HepG2 (cell line): ENCODE results near the gene KANSL3. TPM values are rescaled to one million over a fixed set of nuclear protein-coding genes. Genes with fewer than 3 reads are reported as not detected.

Source experiments
- ARID4A ChIP-seq: sonication (generic); formaldehyde crosslinking; IDR thresholded peaks from 2 replicates; pipeline ENCODE4 v1.5.0; 2020; ENCODE audit warnings: mild to moderate bottlenecking, missing genetic modification reagents, borderline replicate concordance
- RFXAP ChIP-seq: sonication (generic); formaldehyde crosslinking; IDR thresholded peaks from 2 replicates; pipeline ENCODE4 v1.4.0; 2020; ENCODE audit warnings: missing genetic modification reagents, borderline replicate concordance
- SPEN ChIP-seq: sonication (generic); formaldehyde crosslinking; IDR thresholded peaks from 2 replicates; pipeline ENCODE4 v1.5.1; 2020; ENCODE audit warnings: low read depth, mild to moderate bottlenecking, missing genetic modification reagents
- XRCC5 ChIP-seq: fragments of 200-400 bp; formaldehyde crosslinking; optimal IDR thresholded peaks from 2 replicates; pipeline ENCODE3; 2017; ENCODE audit warnings: mild to moderate bottlenecking, low read length
- YEATS4 ChIP-seq: sonication (generic); formaldehyde crosslinking; IDR thresholded peaks from 2 replicates; pipeline ENCODE4 v1.4.0; 2020; ENCODE audit warnings: missing genetic modification reagents, borderline replicate concordance
- ZNF646 ChIP-seq: sonication (generic); formaldehyde crosslinking; IDR thresholded peaks from 2 replicates; pipeline ENCODE4 v1.9.0; 2021; ENCODE audit warnings: mild to moderate bottlenecking, missing genetic modification reagents
- ZNF674 ChIP-seq: sonication (generic); formaldehyde crosslinking; IDR thresholded peaks from 2 replicates; pipeline ENCODE4 v1.5.0; 2020; ENCODE audit warnings: low read depth, mild to moderate bottlenecking, missing genetic modification reagents
- polyA plus RNA-seq, 8 experiments: library from polyadenylated mRNA; depleted of rRNA in 3 of 8; stranded (reverse) in 7 of 8; unstranded in 1 of 8; fragments of >200 nt; fragmentation: Illumina TruSeq in 4 of 8; extraction: Trizol in 4 of 8; gene quantifications; 2 replicates each; pipeline versions ENCODE4 v1.2.1 to v1.2.3, GENCODE V29; 2011 to 2016; ENCODE audit warnings: low read depth in 4 of 8, missing spikeins in 1 of 8, mixed read lengths in 1 of 8; ENCODE audit not compliant: insufficient read depth in 1 of 8
- total RNA-seq, 5 experiments: library from RNA; depleted of rRNA; stranded (reverse); fragments of >200 nt; fragmentation: Illumina TruSeq; extraction: Trizol; gene quantifications; 2 replicates each; pipeline ENCODE4 v1.2.3, GENCODE V29; 2016; ENCODE audit warnings: low read depth in 1 of 5
- TF ChIP-seq, protein P1 (sequence below): sonication (generic); formaldehyde crosslinking; IDR thresholded peaks from 2 replicates; pipeline ENCODE4 v1.5.0; 2020; ENCODE audit warnings: missing genetic modification reagents
- TF ChIP-seq, protein P2 (sequence below): sonication (generic); formaldehyde crosslinking; IDR thresholded peaks from 2 replicates; pipeline ENCODE4 v1.5.1; 2020; ENCODE audit warnings: missing genetic modification reagents, mild to moderate bottlenecking, borderline replicate concordance
- TF ChIP-seq, protein P3 (sequence below): sonication (generic); formaldehyde crosslinking; IDR thresholded peaks from 2 replicates; pipeline ENCODE4 v1.4.0; 2020; ENCODE audit warnings: missing genetic modification reagents, mild to moderate bottlenecking, borderline replicate concordance

KANSL3 gene
- total and polyA plus RNA-seq, 2 of the 13 experiments (the other 11 are each of a cell fraction or from before 2014, with no cell fraction given), result 20.8 to 37.3 TPM

DNA sequence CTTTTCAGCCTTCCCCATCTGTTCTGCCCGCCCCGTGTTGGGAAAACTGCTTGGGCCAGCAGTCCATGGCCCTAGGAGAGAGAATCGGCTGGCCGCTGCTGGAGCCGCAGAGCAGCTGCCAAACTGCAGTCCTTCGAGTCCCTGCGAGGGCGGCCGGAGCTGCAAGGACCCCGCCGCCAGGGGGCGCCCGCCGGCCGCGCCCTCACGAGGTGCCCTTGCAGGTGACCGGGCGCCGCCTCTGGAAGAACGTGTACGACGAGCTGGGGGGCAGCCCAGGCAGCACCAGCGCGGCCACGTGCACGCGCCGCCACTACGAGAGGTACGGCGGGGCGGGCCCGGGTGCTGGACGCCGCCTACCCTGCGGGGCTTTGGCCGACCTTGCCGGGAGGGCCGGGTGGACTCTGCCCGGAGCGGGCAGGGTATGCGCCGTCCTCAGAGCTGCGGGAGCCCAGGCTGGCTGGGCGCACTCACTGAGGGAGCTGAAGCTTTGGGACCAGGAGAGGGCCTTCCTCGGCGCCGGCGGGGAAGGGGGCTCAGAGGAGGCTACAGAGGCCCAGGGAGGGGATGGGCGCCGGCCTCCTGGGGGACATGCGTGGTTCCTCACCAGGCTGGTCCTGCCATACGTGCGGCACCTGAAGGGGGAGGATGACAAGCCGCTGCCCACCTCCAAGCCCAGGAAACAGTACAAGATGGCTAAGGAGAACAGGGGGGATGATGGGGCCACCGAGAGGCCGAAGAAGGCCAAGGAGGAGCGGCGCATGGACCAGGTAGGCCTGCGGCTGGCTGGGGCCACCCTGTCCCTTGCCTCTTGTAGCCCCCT lies 87.9 kb downstream of the KANSL3 start (continued):
- TF ChIP-seq, protein P1, sequence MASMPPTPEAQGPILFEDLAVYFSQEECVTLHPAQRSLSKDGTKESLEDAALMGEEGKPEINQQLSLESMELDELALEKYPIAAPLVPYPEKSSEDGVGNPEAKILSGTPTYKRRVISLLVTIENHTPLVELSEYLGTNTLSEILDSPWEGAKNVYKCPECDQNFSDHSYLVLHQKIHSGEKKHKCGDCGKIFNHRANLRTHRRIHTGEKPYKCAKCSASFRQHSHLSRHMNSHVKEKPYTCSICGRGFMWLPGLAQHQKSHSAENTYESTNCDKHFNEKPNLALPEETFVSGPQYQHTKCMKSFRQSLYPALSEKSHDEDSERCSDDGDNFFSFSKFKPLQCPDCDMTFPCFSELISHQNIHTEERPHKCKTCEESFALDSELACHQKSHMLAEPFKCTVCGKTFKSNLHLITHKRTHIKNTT (CRISPR knock-in tag), result no peak
- TF ChIP-seq ZNF674 (CRISPR knock-in tag), result peak; percentile 55; the same call in 1 of the 2 replicates
- no peak for TF ChIP-seq ZNF646 (CRISPR knock-in tag)
- TF ChIP-seq XRCC5, result peak; percentile 94
- TF ChIP-seq YEATS4, result peak; percentile 97
- TF ChIP-seq ARID4A, result peak; percentile 95
- TF ChIP-seq, protein P2, sequence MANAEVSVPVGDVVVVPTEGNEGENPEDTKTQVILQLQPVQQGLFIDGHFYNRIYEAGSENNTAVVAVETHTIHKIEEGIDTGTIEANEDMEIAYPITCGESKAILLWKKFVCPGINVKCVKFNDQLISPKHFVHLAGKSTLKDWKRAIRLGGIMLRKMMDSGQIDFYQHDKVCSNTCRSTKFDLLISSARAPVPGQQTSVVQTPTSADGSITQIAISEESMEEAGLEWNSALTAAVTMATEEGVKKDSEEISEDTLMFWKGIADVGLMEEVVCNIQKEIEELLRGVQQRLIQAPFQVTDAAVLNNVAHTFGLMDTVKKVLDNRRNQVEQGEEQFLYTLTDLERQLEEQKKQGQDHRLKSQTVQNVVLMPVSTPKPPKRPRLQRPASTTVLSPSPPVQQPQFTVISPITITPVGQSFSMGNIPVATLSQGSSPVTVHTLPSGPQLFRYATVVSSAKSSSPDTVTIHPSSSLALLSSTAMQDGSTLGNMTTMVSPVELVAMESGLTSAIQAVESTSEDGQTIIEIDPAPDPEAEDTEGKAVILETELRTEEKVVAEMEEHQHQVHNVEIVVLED, result peak; percentile 93
- TF ChIP-seq, protein P3, sequence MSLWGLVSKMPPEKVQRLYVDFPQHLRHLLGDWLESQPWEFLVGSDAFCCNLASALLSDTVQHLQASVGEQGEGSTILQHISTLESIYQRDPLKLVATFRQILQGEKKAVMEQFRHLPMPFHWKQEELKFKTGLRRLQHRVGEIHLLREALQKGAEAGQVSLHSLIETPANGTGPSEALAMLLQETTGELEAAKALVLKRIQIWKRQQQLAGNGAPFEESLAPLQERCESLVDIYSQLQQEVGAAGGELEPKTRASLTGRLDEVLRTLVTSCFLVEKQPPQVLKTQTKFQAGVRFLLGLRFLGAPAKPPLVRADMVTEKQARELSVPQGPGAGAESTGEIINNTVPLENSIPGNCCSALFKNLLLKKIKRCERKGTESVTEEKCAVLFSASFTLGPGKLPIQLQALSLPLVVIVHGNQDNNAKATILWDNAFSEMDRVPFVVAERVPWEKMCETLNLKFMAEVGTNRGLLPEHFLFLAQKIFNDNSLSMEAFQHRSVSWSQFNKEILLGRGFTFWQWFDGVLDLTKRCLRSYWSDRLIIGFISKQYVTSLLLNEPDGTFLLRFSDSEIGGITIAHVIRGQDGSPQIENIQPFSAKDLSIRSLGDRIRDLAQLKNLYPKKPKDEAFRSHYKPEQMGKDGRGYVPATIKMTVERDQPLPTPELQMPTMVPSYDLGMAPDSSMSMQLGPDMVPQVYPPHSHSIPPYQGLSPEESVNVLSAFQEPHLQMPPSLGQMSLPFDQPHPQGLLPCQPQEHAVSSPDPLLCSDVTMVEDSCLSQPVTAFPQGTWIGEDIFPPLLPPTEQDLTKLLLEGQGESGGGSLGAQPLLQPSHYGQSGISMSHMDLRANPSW, result peak; percentile 91
- peak; percentile 85; the same call in 1 of the 2 replicates for TF ChIP-seq RFXAP (CRISPR knock-in tag)
- peak; percentile 92 for TF ChIP-seq SPEN (CRISPR knock-in tag)
